Right lobe of liver (tissue), 6 donors: ENCODE measurements around the gene OPTC. TPM values are rescaled to one million over a fixed set of nuclear protein-coding genes. Genes with fewer than 3 reads are reported as not detected.

Experiments used
- ATAC-seq, 4 donors: fragments of 200-7000 bp; cut with Tn5 transposase; one replicate each; pipeline ENCODE4 v1.9.1; 2020; ENCODE audit warnings: mild to moderate bottlenecking in 4 of 4, moderate library complexity in 4 of 4
- DNase-seq, 3 donors: peaks; one replicate each; pipeline ENCODE4 v3.0.0-alpha.2; 2020
- H3K27ac ChIP-seq, 3 donors: fragments of 200-600 bp; one replicate each; pipeline ENCODE4 v1.8.0; 2022
- H3K27me3 ChIP-seq, 2 donors: fragments of 200-600 bp; one replicate each; pipeline ENCODE4 v1.8.0; 2022
- H3K36me3 ChIP-seq, 4 donors: fragments of 200-600 bp; sonication (generic) in 1 of 4; one replicate each; pipeline versions ENCODE4 v1.5.1 to v1.8.0; 2017 to 2022; ENCODE audit warnings: control low read depth in 1 of 4
- H3K4me1 ChIP-seq, 4 donors: fragments of 200-600 bp; sonication (generic) in 1 of 4; one replicate each; pipeline versions ENCODE4 v1.5.1 to v1.8.0; 2017 to 2022; ENCODE audit warnings: control low read depth in 1 of 4
- H3K4me3 ChIP-seq, 3 donors: fragments of 200-600 bp; one replicate each; pipeline ENCODE4 v1.8.0; 2022
- H3K9me3 ChIP-seq, 4 donors: fragments of 200-600 bp; sonication (generic) in 1 of 4; one replicate each; pipeline versions ENCODE4 v1.5.1 to v1.8.0; 2017 to 2022; ENCODE audit warnings: control low read depth in 1 of 4
- POLR2A ChIP-seq: fragments of 450-650 bp; IDR thresholded peaks from one replicate; pipeline ENCODE4 v1.6.1; 2017; ENCODE audit warnings: antibody characterized with exemption, mild to moderate bottlenecking
- WGBS: methylation state at CpG from one replicate; pipeline ENCODE4 v1.1.6; 2018; ENCODE audit warnings: low coverage, low lambda C conversion rate; ENCODE audit not compliant: insufficient coverage; ENCODE audit errors: missing lambda C conversion rate; 5-methylcytosine and 5-hydroxymethylcytosine counted together
- intact Hi-C, 2 donors: fragments of 100-400 bp; cut with DNase I; formaldehyde crosslinking; loops; one replicate each; pipeline versions ENCODE4 v1.11.2 to v1.14.1; 2022
- total RNA-seq, 6 experiments: library from RNA; depleted of rRNA in 2 of 6; stranded (reverse); fragments of >200 nt in 2 of 6; fragmentation: NEBNext Ultra II Directional in 3 of 6; extraction: Animal tissue kit (Norgen Biotek cat#: 25700) in 3 of 6; gene quantifications; one replicate each; pipeline versions ENCODE4 v1.1.0 to v1.2.4, GENCODE V29; 2016 to 2023
- TF ChIP-seq, protein P1 (sequence below), 4 donors: fragments of 200-600 bp in 3 of 4; fragments of 450-650 bp in 1 of 4; IDR thresholded peaks; one replicate each; pipeline versions ENCODE4 v1.5.1 to v1.8.0; 2016 to 2022; ENCODE audit warnings: antibody characterized with exemption in 4 of 4, mild to moderate bottlenecking in 2 of 4
- donor health status: DM: no; HTN: yes; CAD: no.
- donor health status: DM: no; HTN: no; CAD: no.
- donor health status: DM: no; HTN: no; CAD: no.
- donor health status: DM: no; HTN: yes; CAD: no.
- donor health status: DM: no; HTN: yes; CAD: no.

The OPTC gene
- total RNA-seq, 6 experiments from 2014 or later, result not detected

DNA sequence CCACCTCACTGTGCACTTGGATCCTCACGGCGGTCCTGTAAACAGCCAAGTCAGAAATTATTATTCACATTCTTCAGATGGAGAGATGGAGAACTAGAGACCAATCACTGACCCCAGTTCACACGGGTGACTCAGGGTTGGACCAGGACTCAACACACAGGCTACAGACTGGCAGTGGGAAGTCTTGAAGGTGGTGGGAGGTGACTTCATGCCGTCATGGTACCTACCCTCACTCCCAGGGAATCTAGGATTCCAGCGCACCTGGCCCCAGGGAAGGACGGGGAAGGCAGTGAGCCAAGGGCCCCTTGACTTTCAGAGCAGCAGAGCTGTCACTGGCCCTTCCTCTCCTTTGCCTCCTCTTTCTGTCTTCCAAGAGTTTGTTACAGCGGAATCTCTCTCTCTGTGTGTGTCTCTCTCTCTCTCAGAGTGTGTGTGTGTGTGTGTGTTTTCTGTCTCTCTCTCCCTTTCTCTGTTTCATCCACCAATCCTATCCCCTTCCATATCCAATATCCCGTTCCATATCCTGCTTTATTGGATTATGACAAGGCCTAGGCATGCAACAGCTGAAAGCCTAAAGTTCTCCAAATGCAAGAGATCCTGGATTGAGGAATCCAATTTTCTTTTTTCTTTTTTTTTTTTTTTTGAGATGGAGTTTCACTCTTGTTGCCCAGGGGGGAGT is 11.7 kb downstream of the OPTC start:
- no peaks in the 10 kb centered on the region for H3K27me3 ChIP-seq

DNA sequence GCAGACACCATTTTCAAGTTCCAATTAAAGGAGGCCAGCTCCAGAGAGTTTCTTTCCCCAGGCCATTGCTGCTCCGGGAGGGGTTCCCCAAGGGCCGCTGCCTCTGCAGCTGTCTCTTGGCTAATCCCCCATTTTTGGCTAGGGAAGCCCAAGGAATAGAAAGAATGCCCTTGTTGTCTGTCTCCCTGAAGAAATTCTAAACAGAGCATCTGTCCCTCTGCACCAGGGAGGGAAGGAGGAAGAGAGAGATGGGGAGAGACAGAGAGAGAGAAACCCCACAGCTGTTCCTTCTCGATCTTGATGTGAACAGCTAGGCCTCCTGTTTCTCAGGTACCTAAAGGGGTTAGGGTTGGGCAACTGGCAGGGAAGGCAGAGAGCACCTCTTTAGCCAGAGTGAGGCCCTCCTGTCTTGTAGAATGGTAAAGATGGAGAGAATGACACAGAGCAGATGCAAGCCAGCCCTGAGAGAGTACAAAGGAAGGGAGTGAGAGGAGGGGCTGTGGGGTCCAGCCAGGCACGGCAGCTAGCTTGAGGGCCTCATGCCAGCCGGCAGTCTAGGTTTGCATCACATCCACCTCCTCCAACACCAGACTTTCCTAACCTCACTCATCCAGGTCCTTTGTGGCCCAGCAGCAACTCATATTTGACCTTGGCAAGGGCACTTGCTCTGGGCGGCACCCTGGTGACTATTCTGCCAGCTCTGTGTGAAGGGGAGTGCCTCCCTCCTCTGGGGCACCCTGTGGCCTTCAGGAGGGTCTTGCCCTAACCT is 13.1 kb downstream of the OPTC start:
- Histone ChIP-seq H3K27ac (no peak overlapping the region), H3K9me3 (no peaks in the 10 kb centered on the region), H3K27me3 (no peaks in the 10 kb centered on the region), H3K4me3 (no peak overlapping the region), H3K4me1 (no peaks in the 10 kb centered on the region), H3K36me3 (no peaks in the 10 kb centered on the region)
- intact Hi-C loops, result loop anchor here in 1 of 2 donors (5.0 kb wide), 1 partner anchor 195 kb away; no protein-coding TSS in a partner anchor
- WGBS, result 75% methylated on average over 3 of the region's 6 CpGs
- DNase-seq (no peak), ATAC-seq (peak in 1 of 4 donors; percentile 13)
- TF ChIP-seq POLR2A, result no peak
- TF ChIP-seq, protein P1, sequence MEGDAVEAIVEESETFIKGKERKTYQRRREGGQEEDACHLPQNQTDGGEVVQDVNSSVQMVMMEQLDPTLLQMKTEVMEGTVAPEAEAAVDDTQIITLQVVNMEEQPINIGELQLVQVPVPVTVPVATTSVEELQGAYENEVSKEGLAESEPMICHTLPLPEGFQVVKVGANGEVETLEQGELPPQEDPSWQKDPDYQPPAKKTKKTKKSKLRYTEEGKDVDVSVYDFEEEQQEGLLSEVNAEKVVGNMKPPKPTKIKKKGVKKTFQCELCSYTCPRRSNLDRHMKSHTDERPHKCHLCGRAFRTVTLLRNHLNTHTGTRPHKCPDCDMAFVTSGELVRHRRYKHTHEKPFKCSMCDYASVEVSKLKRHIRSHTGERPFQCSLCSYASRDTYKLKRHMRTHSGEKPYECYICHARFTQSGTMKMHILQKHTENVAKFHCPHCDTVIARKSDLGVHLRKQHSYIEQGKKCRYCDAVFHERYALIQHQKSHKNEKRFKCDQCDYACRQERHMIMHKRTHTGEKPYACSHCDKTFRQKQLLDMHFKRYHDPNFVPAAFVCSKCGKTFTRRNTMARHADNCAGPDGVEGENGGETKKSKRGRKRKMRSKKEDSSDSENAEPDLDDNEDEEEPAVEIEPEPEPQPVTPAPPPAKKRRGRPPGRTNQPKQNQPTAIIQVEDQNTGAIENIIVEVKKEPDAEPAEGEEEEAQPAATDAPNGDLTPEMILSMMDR (IDR thresholded peaks at IDR 0.05), result no peak

More for the DNA sequence above, 11.7 kb downstream of the OPTC start:
- DNase-seq (no peak), ATAC-seq (no peak)
- Histone ChIP-seq H3K36me3 (no peaks in the 10 kb centered on the region), H3K4me1 (no peaks in the 10 kb centered on the region), H3K4me3 (no peak overlapping the region), H3K27ac (no peak overlapping the region), H3K9me3 (no peaks in the 10 kb centered on the region)
- 85% methylated on average over 3 of the region's 8 CpGs for WGBS
- intact Hi-C loops, result loop anchor here in 1 of 2 donors (5.0 kb wide), 1 partner anchor 197 kb away; no protein-coding TSS in a partner anchor
- TF ChIP-seq, protein P1 (IDR thresholded peaks at IDR 0.05), result no peak
- no peak for TF ChIP-seq POLR2A

DNA sequence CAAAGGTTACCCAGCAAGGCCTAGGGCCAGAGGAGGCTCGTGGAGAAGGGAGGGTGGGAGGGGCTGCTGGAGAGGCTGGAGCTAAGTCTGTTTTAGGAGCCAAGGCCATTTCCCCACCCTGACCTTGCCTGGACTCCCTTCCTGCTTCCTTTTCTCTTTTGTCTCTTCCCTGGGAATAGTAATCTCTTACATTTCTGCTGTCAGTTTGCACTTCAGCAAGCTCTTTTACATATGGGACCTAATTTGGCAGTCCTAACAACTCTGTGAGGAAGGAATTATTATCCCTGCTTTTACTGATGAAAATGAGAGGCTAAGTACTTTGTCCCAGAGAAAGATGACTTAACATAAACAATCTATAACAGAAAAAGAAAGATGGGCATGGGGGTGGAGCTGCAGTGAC is 13.8 kb downstream of the OPTC start:
- no peaks in the 10 kb centered on the region for H3K9me3 ChIP-seq
- H3K36me3 ChIP-seq, result no peaks in the 10 kb centered on the region
- H3K4me1 ChIP-seq, result no peaks in the 10 kb centered on the region
- 44% methylated on average over 1 of the region's 1 CpG for WGBS
- DNase-seq (no peak), ATAC-seq (no peak)
- TF ChIP-seq, protein P1 (IDR thresholded peaks at IDR 0.05), result no peak
- no peak for TF ChIP-seq POLR2A
- no peaks in the 10 kb centered on the region for H3K27me3 ChIP-seq
- H3K27ac ChIP-seq, result no peak overlapping the region
- no peak overlapping the region for H3K4me3 ChIP-seq
- intact Hi-C loops, result loop anchor here in 1 of 2 donors (5.0 kb wide), 1 partner anchor 195 kb away; no protein-coding TSS in a partner anchor

DNA sequence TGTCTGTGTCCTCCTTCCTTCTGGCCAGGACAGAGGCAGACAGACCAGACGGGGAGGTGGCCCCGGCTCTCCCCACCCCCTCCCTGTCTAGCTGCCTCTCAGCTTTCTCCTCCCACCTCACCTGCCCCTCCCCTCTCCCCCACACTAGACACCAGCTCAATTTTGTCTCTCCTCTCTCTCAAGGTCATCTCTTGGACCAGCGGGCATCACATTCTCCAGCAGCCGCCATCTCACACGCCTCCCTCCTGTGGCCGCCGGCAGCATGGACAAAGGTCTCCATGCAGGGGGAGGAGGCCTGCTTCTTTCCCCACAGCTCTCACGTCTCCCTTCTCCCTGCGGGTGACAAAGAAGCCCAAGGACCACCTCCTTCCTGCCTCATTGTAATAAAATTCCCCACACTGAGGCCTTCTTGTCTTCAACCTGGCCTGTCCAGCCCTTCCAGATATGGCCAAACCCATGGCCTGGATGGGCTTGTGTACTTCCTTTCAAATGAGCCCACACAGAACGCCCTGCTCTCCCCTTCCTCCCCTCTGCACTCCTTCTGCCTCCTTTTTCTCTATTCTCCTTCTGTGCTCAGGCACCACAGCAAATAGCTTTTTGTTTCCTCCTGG is 14.6 kb downstream of the OPTC start:
- no peaks in the 10 kb centered on the region for H3K36me3 ChIP-seq
- intact Hi-C loops, result loop anchor here in 1 of 2 donors (5.0 kb wide), 1 partner anchor 194 kb away; no protein-coding TSS in a partner anchor
- H3K27me3 ChIP-seq, result no peaks in the 10 kb centered on the region
- H3K9me3 ChIP-seq, result no peaks in the 10 kb centered on the region
- H3K4me3 ChIP-seq, result no peak overlapping the region
- 69% methylated on average over 7 of the region's 10 CpGs for WGBS
- DNase-seq (no peak), ATAC-seq (peak in 1 of 4 donors; percentile 38)
- H3K27ac ChIP-seq, result no peak overlapping the region
- no peak for TF ChIP-seq POLR2A
- TF ChIP-seq, protein P1 (IDR thresholded peaks at IDR 0.05), result no peak
- H3K4me1 ChIP-seq, result no peaks in the 10 kb centered on the region
